Measurements from ENCODE around the gene TRPV5. TPM values are rescaled to one million over a fixed set of nuclear protein-coding genes. Genes with fewer than 3 reads are reported as not detected.
"Not testable (repeated sequence)": the region's sequence is repeated elsewhere in the genome, so short reads cannot be mapped to it uniquely, and the experiment has no call there.

TRPV5 gene
- not detected for total RNA-seq
- long read RNA-seq, donor 1, result 0 reads
- long read RNA-seq, donor 2, result 0 reads

DNA sequence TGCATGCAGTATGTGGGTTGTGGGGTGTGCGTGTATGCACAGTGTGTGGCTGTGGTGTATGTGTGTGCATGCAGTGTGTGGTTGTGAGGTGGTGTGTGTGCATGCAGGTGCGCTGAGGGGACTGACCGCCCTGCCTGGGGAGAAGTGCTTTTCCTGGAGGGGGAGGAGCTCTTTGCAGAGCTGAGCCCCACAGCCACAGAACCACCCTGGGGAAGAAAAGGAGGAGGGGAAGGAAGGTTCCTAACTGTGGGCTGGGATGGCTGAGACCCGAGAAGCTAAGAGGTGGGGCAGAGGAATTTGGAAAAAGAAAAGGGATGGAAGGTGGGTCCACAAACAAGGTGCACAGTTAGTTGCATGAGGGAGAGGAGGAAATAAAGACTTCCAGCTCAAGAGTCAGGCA is at the start of gene TRPV5:
TRPV5 (minus strand) TSS at position 123 of the 400 bp plus-strand sequence. CDS start 287 bp downstream, outside the sequence.
- no peak for ATAC-seq
- no peak within 1 kb of the TSS for H3K4me3 ChIP-seq
- intact Hi-C loops (cut with DNase I, micrococcal nuclease), result no loop called here
- H3K4me1 ChIP-seq (ENCODE audit: low read depth), result no peaks in the 10 kb centered on the region
- TF ChIP-seq CTCF (IDR thresholded peaks at IDR 0.05), result no peak
- DNase-seq, result no peak
- H3K36me3 ChIP-seq (ENCODE audit: low read depth), result no peaks in the 10 kb centered on the region
- no peaks in the 10 kb centered on the region for H3K9me3 ChIP-seq

GRCh38 chr7:142978402-142978801 is 44.9 kb upstream of the TRPV5 start:
- H3K9me3 ChIP-seq; H3K36me3 ChIP-seq (ENCODE audit: low read depth); H3K4me1 ChIP-seq (ENCODE audit: low read depth); H3K4me3 ChIP-seq; DNase-seq; intact Hi-C loops (cut with DNase I, micrococcal nuclease); ATAC-seq: not testable (repeated sequence)

- DNase-seq (no peak), ATAC-seq (no peak)
- no peak overlapping the region for H3K4me3 ChIP-seq
- no peaks in the 10 kb centered on the region for H3K9me3 ChIP-seq
- H3K4me1 ChIP-seq (ENCODE audit: low read depth), result no peaks in the 10 kb centered on the region
- intact Hi-C loops (cut with DNase I, micrococcal nuclease), result no loop called here
- TF ChIP-seq CTCF (IDR thresholded peaks at IDR 0.05), result no peak
- H3K36me3 ChIP-seq (ENCODE audit: low read depth), result no peaks in the 10 kb centered on the region
These were observed 41.1 kb upstream of the TRPV5 start for GRCh38 chr7:142974626-142975025.

DNA sequence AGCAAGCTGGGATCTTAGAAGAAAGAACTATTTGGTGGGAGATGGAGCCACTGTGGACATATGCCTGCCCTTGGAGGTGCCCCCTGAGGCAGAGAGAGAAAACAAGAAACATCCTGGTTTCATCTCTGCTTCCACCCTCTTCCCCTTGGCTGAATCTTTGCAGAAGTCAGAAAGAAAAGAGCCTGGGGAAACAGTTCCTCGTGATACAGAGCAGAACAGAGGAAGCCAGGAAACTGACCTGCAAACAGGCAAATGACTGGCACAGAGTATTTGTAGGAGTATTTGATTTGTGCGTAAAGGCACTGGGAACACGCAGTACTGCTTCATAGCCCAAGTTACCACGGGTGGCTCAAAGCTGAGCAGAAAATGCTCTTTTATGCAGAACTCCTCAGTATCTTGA is 35.6 kb upstream of the TRPV5 start:
- ATAC-seq, result no peak
- H3K4me3 ChIP-seq, result no peak overlapping the region
- no peaks in the 10 kb centered on the region for H3K36me3 ChIP-seq (ENCODE audit: low read depth)
- no peaks in the 10 kb centered on the region for H3K9me3 ChIP-seq
- DNase-seq, result no peak
- H3K4me1 ChIP-seq (ENCODE audit: low read depth), result no peaks in the 10 kb centered on the region
- intact Hi-C loops (cut with DNase I, micrococcal nuclease), result no loop called here
- TF ChIP-seq CTCF (IDR thresholded peaks at IDR 0.05), result no peak

DNA sequence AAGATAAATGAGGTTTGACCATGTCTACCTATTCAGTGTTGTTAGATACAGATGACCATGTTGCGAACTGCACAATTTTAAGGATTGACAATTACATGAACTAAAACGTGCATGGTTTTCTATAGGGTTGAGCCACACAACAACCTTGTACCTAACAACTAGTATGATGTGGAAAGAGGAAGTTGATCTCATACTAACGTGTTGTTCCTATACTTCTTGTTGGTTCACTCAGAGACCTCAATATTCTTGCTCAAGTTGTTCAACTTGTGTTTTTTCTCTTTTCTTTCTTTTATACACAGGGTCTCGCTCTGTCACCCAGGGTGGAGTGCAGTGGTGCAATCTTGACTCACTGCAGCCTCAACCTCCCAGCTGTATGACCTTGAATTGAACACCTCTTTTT is 34.7 kb upstream of the TRPV5 start:
- H3K4me1 ChIP-seq (ENCODE audit: low read depth), result no peaks in the 10 kb centered on the region
- intact Hi-C loops (cut with DNase I, micrococcal nuclease), result no loop called here
- no peaks in the 10 kb centered on the region for H3K9me3 ChIP-seq
- ATAC-seq (no peak), DNase-seq (no peak)
- H3K36me3 ChIP-seq (ENCODE audit: low read depth), result no peaks in the 10 kb centered on the region
- no peak for TF ChIP-seq CTCF (IDR thresholded peaks at IDR 0.05)
- no peak overlapping the region for H3K4me3 ChIP-seq

- no peak for ATAC-seq
- Histone ChIP-seq H3K9me3 (no peaks in the 10 kb centered on the region), H3K36me3 (ENCODE audit: low read depth) (no peaks in the 10 kb centered on the region), H3K4me3 (no peak overlapping the region), H3K4me1 (ENCODE audit: low read depth) (no peaks in the 10 kb centered on the region)
- DNase-seq, result no peak
- intact Hi-C loops (cut with DNase I, micrococcal nuclease), result no loop called here
- no peak for TF ChIP-seq CTCF (IDR thresholded peaks at IDR 0.05)
These were observed 31.1 kb upstream of the TRPV5 start for GRCh38 chr7:142964502-142965246.

Measured in mucosa of descending colon (tissue), 3 donors.